Left ventricle myocardium superior (tissue), 1 donor: Measurements from ENCODE around the gene NRAS. TPM values are rescaled to one million over a fixed set of nuclear protein-coding genes. Genes with fewer than 3 reads are reported as not detected.
A peak's percentile ranks its signal among the peaks of the same experiment; 100 is the strongest.
"Not testable (repeated sequence)": the region's sequence is repeated elsewhere in the genome, so short reads cannot be mapped to it uniquely, and the experiment has no call there.

Source experiments
- ATAC-seq: fragments of 200-7000 bp; cut with Tn5 transposase; one replicate; pipeline ENCODE4 v1.9.1; 2020; ENCODE audit warnings: mild to moderate bottlenecking, moderate library complexity
- DNase-seq: peaks from one replicate; pipeline ENCODE4 v3.0.0-alpha.2; 2020
- intact Hi-C: fragments of 100-400 bp; cut with micrococcal nuclease; formaldehyde crosslinking; loops from one replicate; pipeline ENCODE4 v1.11.0; 2022
- long read RNA-seq: library from polyadenylated mRNA; unstranded; transcript quantifications from one replicate; pipeline ENCODE4 v2.0.0, GENCODE V29; 2021
- total RNA-seq: library from RNA; stranded (reverse); fragmentation: NEBNext Ultra II Directional; extraction: Animal tissue kit (Norgen Biotek cat#: 25700); gene quantifications from one replicate; pipeline ENCODE4 v1.2.1, GENCODE V29; 2021
- donor health status: DM: no; HTN: yes; CAD: no; lungs with severe emphysema.

The NRAS gene
- total RNA-seq: 6.9 TPM
- long read RNA-seq, full-length matches to known transcripts: 6 of 7 reads
- long read RNA-seq, partial matches to known transcripts: 1 of 7 reads
- long read RNA-seq, other reads (novel, unspliced or antisense): 0 of 7 reads

DNA sequence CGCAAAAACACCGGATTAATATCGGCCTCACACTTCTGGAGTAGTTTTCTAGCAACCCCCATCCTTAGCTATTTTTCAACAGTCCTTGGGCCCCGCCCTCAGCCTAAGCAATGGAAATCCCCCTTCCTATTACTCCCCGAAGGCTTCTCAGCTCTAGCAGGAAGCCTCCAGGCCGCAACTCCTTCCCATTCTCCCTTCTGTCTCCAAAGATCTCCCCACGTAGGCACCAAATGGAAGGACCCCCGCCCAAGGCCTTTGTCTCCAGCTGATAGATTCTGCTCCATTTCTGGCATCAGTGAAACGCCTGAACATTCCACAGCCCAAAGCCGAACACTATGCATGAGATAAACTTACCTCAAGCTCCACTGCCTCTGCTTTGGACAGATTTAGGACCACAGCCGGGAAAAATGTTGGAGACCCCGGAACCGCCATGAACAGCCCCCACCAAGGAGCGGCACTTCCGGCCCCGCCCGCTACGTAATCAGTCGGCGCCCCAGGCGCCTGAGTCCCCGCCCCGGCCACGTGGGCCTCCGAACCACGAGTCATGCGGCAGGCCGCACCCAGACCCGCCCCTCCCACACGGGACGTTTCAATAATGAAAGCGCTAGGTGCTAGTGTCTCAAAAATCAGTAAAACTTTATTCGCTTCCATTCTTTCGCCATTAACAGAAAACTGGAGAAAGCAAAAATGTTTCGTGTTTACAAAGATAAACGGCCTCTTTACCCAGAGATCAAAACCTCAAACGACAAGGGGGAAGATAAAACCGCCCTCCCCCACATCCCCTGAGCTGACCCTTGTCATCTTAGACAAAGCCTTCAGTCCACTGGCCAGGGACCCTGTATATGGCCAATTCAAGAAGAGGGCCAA is at the start of gene NRAS:
Gene NRAS, minus strand, starts transcription at position 468 of the 867 bp plus-strand sequence. CDS start 611 bp downstream, outside the sequence.
- intact Hi-C loops: no loop called here

GRCh38 chr1:114764689-114765088 is 48.1 kb upstream of the NRAS start:
- ATAC-seq (no peak), DNase-seq (no peak)
- intact Hi-C loops: no loop called here

More for the DNA sequence above, at the start of gene NRAS:
- peak; percentile 100 for ATAC-seq
- peak; percentile 96 for DNase-seq

DNA sequence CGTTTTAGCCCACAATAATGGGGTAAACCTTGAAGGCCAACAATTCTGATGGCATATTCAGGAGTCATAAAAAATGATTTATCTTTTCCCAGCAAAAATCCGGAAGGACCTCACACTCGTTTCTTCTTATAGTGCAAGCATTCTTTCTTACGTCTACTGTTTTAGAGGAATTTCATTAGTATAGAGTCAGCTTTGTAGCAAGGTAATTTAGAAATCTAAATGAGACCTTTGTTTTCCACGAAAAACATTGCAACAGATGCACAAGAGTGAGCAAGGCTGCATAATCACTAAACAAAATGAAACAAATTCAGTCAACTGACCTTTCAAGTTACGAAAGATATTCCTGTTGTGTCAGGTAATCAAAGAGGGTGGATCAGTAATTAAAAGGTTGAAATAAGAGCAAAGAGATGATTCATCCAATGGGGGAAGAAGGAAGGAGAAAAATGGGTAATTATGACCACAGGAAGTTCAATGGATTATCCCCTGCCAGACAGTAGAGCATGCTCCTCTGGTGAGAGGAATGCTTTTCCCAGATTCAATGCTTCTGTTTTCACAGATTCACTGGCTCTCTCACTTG is 41.8 kb upstream of the NRAS start:
- intact Hi-C loops: no loop called here
- no peak for DNase-seq

DNA sequence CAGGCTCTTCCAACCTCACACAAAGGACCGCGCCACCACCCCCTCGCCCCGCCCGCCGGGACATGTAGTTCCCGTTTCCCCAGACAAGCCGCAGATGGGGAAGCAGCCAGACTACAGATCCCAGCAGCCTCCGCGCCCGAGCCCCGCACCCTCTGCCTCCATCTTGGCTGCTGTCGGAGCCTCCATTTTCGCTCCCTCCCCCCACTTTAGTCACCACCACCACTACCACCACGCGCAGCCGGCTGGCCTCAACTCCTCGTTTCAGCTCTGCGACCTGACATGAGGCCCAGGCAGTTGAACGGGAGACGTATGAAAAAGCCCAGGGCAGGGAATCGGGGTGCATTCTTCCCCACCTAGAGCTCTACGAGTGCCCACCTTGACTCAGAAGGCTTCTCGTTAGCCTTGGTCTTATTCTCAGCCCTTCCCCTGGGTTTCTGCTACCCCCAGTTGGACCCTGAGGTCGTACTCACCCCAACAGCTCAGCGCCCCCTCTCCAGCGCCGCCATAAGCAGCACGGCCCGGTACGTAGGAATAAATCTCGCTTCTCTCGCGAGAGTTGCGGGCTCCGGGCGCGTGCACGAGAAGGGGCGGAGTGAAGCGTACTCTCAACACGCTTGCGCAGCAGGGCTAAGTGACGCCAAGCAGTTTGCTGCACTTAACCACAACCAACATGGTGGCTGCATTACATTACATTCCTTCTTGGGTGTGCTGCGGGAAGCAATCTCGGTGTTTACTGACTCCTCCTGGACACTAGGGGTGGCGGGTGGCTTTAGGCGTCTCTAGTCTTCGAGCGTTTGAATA is 41.1 kb upstream of the NRAS start, which contains the start of gene CSDE1:
Gene CSDE1, minus strand, starts transcription at position 530 of the 801 bp plus-strand sequence. CDS start 18,094 bp downstream, outside the sequence.
- DNase-seq (peak; percentile 97), ATAC-seq (peak; percentile 96)
- intact Hi-C loops: no loop called here

More for the DNA sequence above, 41.8 kb upstream of the NRAS start:
- ATAC-seq: no peak

DNA sequence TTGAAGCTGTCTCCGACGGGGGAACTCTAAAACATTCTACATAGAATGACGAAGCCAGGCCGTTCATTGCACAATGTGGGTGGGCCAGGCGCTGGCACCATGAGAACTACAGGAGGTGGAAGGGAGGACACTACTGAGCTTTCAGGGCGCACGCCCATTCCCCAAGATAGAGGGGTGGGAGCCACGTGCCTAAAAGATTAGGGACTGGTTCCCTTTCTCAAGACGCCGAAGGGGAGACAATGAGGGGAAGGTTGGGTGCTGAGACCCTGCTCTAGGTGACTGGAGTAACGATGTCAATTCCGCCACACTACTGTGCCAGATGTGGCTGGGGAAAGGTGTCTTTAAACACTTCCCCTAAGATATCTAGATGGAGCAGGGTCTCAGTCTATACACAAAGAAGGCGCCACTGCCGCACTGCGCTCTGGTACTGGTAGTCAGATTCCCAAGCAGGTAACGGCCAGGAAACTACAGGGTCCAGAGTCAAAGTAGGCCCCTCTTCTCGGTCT is 40.4 kb upstream of the NRAS start:
- ATAC-seq (peak; percentile 6), DNase-seq (peak; percentile 52)
- intact Hi-C loops: no loop called here

DNA sequence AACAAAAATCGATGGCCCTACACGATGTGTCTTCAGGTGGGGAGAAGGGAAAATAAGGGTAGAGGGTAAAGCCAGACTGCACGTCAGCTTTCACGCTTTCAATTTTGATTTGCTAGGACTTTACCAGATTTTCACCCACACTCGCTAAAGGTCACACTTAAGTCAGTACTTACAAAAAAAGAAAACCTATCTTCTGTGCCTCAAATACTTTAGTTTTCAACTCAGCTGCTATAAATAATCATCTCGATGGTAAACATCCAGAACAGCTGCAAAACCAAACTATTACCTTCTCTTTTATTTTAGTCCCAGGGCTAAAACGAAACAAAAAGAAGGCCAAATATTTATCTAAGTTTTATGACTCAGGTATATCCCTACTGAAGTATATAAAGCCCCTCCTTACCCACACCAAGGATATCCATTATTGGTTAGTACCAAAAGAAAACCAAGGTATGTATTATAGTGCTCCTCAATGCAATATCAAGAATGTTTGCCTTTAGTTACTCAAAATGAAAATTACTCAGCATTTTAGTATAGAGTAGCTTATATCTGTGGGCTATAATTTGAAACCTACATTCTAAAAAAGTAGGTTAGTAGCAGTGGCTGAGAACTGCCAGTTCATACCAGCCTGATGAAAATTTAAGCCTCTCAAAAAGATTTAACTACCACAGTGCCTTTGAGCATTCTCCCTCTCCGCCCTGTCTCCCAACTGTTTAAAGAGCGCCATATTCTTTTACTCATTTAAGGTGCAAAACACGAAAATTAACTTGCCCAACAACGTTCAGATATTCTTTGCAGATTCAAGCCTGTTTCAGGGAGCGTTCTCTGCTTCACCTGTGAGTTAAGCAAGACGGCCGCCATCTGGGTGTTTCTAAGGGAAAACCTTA is 39.7 kb upstream of the NRAS start:
- DNase-seq: no peak
- no peak for ATAC-seq
- intact Hi-C loops: no loop called here

- DNase-seq (no peak), ATAC-seq (no peak)
- intact Hi-C loops: no loop called here
These were observed 38.7 kb upstream of the NRAS start for GRCh38 chr1:114755006-114755931.

DNA sequence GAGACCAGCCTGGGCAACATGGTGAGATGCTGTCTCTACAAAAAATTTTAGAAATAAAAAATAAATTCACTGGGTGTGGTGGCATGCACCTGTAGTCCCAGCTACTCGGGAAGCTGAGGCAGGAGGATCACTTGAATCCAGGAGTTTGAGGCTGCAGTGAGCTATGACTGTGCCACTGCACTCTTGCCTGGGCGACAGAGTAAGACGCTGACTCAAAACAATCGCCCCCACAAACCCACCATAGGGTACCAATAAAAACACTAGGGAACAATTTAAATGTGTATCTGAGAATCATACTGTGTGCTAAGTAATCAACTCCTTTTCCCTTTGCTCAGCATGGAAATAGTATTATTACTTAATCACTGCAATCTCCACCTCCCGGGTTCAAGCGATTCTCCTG is 37.1 kb upstream of the NRAS start:
- DNase-seq, ATAC-seq, intact Hi-C loops: not testable (repeated sequence)

DNA sequence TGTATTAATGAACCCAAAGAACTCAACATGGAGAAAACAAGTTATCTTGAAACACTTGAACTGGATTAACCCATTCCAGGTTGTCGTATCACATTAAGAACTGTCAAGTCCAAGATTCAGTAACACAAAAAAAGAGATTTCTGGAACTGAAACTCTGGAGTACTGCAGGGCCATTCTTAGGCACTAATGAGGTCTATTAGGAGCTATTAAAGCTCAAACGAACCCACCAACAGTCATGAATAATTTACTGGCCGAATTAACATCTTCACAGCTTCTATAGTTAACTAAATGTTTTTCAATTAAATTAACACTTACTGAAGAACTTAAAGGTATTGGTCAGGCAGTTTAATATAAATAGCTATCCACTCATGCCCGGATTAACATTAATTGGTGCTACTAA is 36.6 kb upstream of the NRAS start:
- ATAC-seq (no peak), DNase-seq (no peak)
- intact Hi-C loops: no loop called here

- DNase-seq: no peak
- peak; percentile 9 for ATAC-seq
- intact Hi-C loops: no loop called here
These were observed 34.2 kb upstream of the NRAS start for GRCh38 chr1:114750780-114751179.

GRCh38 chr1:114749835-114750234 is 33.3 kb upstream of the NRAS start:
- intact Hi-C loops: no loop called here
- DNase-seq: no peak
- ATAC-seq: no peak

DNA sequence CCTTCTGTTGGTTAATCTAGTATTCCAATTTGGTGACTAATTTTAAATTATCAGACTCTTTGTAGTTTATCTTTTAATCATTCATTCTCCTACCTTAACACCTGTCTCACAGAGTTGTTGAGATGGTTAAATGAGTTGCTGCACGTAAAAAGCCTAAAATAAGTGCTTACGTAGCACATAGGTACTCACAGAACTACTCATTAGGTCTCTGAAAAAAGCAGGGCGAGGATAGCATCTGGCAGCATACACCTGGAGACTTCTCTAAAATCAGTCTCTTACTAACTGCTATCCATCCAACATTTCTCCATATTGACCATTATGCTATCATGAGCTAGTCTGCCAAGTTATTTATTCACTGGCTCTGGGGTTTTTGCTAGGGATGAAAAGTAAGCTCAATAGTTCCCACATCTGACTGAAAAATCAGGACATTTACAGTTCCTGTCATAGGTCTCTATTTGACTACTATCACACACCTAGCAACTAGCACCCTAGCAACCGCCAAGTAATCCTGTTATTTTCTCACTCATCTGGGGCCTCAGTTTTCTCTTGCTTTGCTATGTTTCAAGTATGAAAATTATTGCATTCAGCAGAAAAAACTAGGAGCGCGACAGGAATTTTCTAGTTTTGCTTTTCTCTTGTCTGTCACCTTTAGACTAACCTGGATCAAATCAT is 30.0 kb upstream of the NRAS start:
- intact Hi-C loops: no loop called here
- no peak for DNase-seq

GRCh38 chr1:114745291-114745690 is 28.7 kb upstream of the NRAS start:
- DNase-seq: no peak
- intact Hi-C loops: no loop called here
- no peak for ATAC-seq

More for the DNA sequence above, 30.0 kb upstream of the NRAS start:
- ATAC-seq: no peak

DNA sequence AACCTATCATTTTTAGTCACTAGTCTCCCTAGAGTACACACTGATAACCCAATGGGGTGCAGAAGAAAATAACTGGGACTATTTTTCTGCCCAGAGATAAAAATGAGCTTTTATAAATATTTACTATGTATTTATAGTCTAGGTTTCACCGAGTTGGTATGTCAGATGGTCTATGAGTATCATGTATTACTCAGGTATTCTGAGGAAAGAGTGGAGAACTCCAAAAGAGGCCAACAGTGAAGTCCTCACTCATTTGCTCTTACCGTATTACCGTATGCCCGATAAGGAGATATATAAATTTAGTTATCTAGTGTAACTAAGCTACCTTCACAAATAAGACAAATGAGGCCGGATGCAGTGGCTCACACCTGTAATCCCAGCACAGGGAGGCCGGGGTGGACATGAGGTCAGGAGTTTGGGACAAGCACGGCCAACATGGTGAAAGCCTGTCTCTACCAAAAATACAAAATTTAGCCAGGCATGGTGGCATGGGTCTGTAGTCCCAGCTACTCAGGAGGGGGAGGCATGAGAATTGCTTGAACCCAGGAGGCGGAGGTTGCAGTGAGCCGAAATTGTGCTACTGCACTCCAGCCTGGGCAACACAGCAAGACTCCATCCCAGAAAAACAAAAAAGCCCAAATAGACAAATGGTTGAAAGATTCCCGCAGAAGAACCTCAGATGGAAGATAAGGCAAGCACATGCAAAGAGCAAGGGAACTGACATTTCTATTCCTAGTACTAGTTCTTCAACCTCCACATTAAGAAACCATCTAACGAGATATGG is 25.6 kb upstream of the NRAS start:
- intact Hi-C loops: no loop called here
- ATAC-seq (no peak), DNase-seq (no peak)

GRCh38 chr1:114740331-114740730 is 23.8 kb upstream of the NRAS start:
- ATAC-seq: no peak
- no peak for DNase-seq
- intact Hi-C loops: no loop called here

DNA sequence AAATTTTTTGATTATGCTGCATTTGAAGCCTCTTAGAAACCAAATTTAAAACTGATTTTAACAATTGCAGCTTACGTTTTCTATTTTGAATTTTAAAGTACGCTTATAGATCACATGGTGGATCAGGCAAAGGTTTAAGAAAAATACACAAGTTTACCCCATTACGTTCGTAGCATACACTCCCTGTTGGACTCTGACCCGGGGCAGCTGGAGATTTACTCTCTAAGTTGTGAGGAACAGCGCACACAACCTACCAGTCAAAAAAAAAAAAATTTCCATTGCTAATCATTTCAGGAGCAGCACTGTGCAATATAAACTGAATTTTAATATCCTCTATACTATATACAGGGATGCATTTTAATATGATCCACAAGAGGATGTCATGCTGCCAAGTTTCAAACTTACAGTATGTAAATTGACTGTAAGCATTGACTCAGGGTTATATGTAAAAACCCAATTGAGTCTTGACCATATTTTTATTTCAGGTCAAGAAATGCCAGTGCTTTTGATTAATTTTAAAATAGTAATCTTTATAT is 20.8 kb upstream of the NRAS start:
- DNase-seq (no peak), ATAC-seq (no peak)
- intact Hi-C loops: no loop called here
